GM12878 (cell line): ENCODE results near the gene CIAO1. TPM values are rescaled to one million over a fixed set of nuclear protein-coding genes. Genes with fewer than 3 reads are reported as not detected.

Source experiments
- ATAC-seq: fragments of 200-7000 bp; cut with Tn5 transposase; 3 replicates; pipeline ENCODE4 v1.9.1; 2020; ENCODE audit warnings: mild to moderate bottlenecking, moderate library complexity
- BruUV-seq: library from RNA; stranded (reverse); fragments of 400-500 nt; replicated peaks from 2 replicates; lab custom pipeline; 2021; lab: Mats Ljungman, UMichigan
- CTCF ChIA-PET: fragments of 300-600 bp; sonication (Branson Sonifier 250); formaldehyde crosslinking; extraction: SDS; loops from one replicate; lab custom pipeline; 2021; ENCODE audit warnings: inconsistent platforms; lab: Yijun Ruan, JAX
- POLR2A ChIA-PET: fragments of 350-600 bp; formaldehyde crosslinking; extraction: SDS; loops from one replicate; lab custom pipeline; 2021; ENCODE audit warnings: inconsistent platforms; lab: Charles Lee
- RAD21 ChIA-PET: fragments of 300-600 bp; sonication (Branson Sonifier 250); formaldehyde crosslinking; loops from one replicate; lab custom pipeline; 2023; ENCODE audit warnings: antibody characterized with exemption; ENCODE audit not compliant: unreplicated experiment; lab: Charles Lee
- SMC1A ChIA-PET: fragments of 300-600 bp; sonication (Branson Sonifier 250); formaldehyde crosslinking; loops from one replicate; lab custom pipeline; 2023; ENCODE audit not compliant: unreplicated experiment, uncharacterized antibody; lab: Charles Lee
- DNase-seq: peaks from one replicate; pipeline ENCODE4 v3.0.0-alpha.2; 2011; ENCODE audit warnings: low read depth, low spot score
- FAIRE-seq: peaks from 3 replicates; lab custom pipeline; 2011; peaks lifted over from hg19 to GRCh38; lab: Jason Lieb, UNC
- H2AFZ ChIP-seq: 2 replicates; pipeline ENCODE4 v1.6.0; 2011; ENCODE audit warnings: low read depth, low read length, control low read depth; ENCODE audit not compliant: control insufficient read depth
- H3K27ac ChIP-seq: 2 replicates; pipeline ENCODE4 v1.5.1; 2011; ENCODE audit warnings: control low read depth; ENCODE audit not compliant: control insufficient read depth, insufficient read depth
- H3K27me3 ChIP-seq, 2 experiments: replicated peaks in 1 of 2; 2 replicates each; pipeline versions ENCODE4 v1.6.0 to v1.6.1; 2011; ENCODE audit warnings: low read length in 1 of 2; ENCODE audit not compliant: control insufficient read depth in 2 of 2, insufficient read depth in 2 of 2
- H3K36me3 ChIP-seq, 2 experiments: 2 replicates each; pipeline ENCODE4 v1.5.1; 2011; ENCODE audit warnings: low read length in 1 of 2; ENCODE audit not compliant: control insufficient read depth in 2 of 2, insufficient read depth in 2 of 2
- H3K4me1 ChIP-seq: 2 replicates; pipeline ENCODE4 v1.6.1; 2011; ENCODE audit warnings: mild to moderate bottlenecking, low read length, moderate library complexity, mixed read lengths; ENCODE audit not compliant: control insufficient read depth, insufficient read depth
- H3K4me2 ChIP-seq: 2 replicates; pipeline ENCODE4 v1.6.0; 2011; ENCODE audit warnings: control low read depth; ENCODE audit not compliant: control insufficient read depth, insufficient read depth
- H3K4me3 ChIP-seq: fragments of 200-600 bp; sonication (generic); 2 replicates; pipeline ENCODE4 v1.5.1; 2016
- H3K79me2 ChIP-seq: 2 replicates; pipeline ENCODE4 v1.6.0; 2011; ENCODE audit warnings: low read length; ENCODE audit not compliant: control insufficient read depth, insufficient read depth
- H3K9ac ChIP-seq: 2 replicates; pipeline ENCODE4 v1.8.0; 2011; ENCODE audit warnings: low read length, control low read depth, mixed read lengths; ENCODE audit not compliant: control insufficient read depth, insufficient read depth
- H3K9me3 ChIP-seq: replicated peaks from 3 replicates; pipeline ENCODE4 v1.5.1; 2011; ENCODE audit warnings: mild to moderate bottlenecking, low read length; ENCODE audit not compliant: control insufficient read depth, insufficient read depth
- H4K20me1 ChIP-seq: 2 replicates; pipeline ENCODE4 v1.6.0; 2011; ENCODE audit not compliant: control insufficient read depth, insufficient read depth
- CBX3 ChIP-seq: fragments of 200-600 bp; sonication (generic); IDR thresholded peaks from 2 replicates; pipeline ENCODE4 v1.6.1; 2016; ENCODE audit warnings: low read depth, borderline replicate concordance
- EED ChIP-seq: sonication (generic); IDR thresholded peaks from 2 replicates; pipeline ENCODE4 v1.6.1; 2016; ENCODE audit warnings: antibody characterized with exemption, low read depth
- HDGF ChIP-seq: fragments of 450-650 bp; IDR thresholded peaks from 2 replicates; pipeline ENCODE4 v1.6.1; 2016; ENCODE audit warnings: antibody characterized with exemption
- IKZF2 ChIP-seq, 2 experiments: fragments of 450-650 bp; IDR thresholded peaks; 2 replicates each; pipeline ENCODE4 v1.6.1; 2017; ENCODE audit warnings: mild to moderate bottlenecking in 2 of 2, moderate library complexity in 2 of 2
- MEF2B ChIP-seq: fragments of 450-650 bp; IDR thresholded peaks from 2 replicates; pipeline ENCODE4 v1.6.1; 2018; ENCODE audit warnings: mild to moderate bottlenecking, moderate library complexity; ENCODE audit not compliant: partially characterized antibody, poor library complexity, severe bottlenecking
- RUNX3 ChIP-seq: IDR thresholded peaks from 2 replicates; pipeline ENCODE4 v1.6.1; 2012; ENCODE audit warnings: low read length, inconsistent platforms
- SIX5 ChIP-seq: IDR thresholded peaks from 2 replicates; pipeline ENCODE4 v1.6.1; 2011; ENCODE audit warnings: mild to moderate bottlenecking, low read depth, low read length, moderate library complexity; ENCODE audit not compliant: severe bottlenecking
- WGBS: methylation state at CpG from one replicate; pipeline ENCODE4 v1.1.6; 2016; ENCODE audit warnings: low lambda C conversion rate; ENCODE audit not compliant: insufficient replicate concordance, insufficient coverage; ENCODE audit errors: missing lambda C conversion rate; 5-methylcytosine and 5-hydroxymethylcytosine counted together
- in situ Hi-C: fragments of 300-500 bp; cut with MboI; formaldehyde crosslinking; loops from 9 replicates; pipeline ENCODE4 v1.14.3; 2018; ENCODE audit warnings: mixed read lengths
- intact Hi-C: fragments of 100-400 bp; cut with micrococcal nuclease; formaldehyde crosslinking; loops from one replicate; pipeline ENCODE4 v1.14.2; 2022; ENCODE audit not compliant: unreplicated experiment
- polyA plus RNA-seq, 11 experiments: library from polyadenylated mRNA; depleted of rRNA in 4 of 11; unstranded in 6 of 11; stranded (reverse) in 5 of 11; fragments of >200 nt; fragmentation: Nextera tagmentation in 4 of 11; fragmentation: Illumina TruSeq in 1 of 11; extraction: Ambion mirVana in 4 of 11; extraction: Trizol in 1 of 11; gene quantifications; 1 replicate in 1 of 11; 2 replicates in 10 of 11; pipeline versions ENCODE4 v1.2.1 to v1.2.3, GENCODE V29; 2011 to 2016; ENCODE audit warnings: inconsistent platforms in 2 of 11, missing spikeins in 2 of 11, low read depth in 1 of 11
- total RNA-seq, 4 experiments: library from RNA; depleted of rRNA in 3 of 4; stranded (reverse); fragments of >200 nt in 3 of 4; fragmentation: Illumina TruSeq in 1 of 4; extraction: Trizol in 1 of 4; gene quantifications; 2 replicates each; pipeline versions ENCODE4 v1.2.1 to v1.2.3, GENCODE V29; 2013 to 2021
- TF ChIP-seq, protein P1 (sequence below): fragments of 450-650 bp; IDR thresholded peaks from 2 replicates; pipeline ENCODE4 v1.6.1; 2017; ENCODE audit warnings: mild to moderate bottlenecking, low read depth, inconsistent platforms; ENCODE audit not compliant: poor library complexity, severe bottlenecking
- TF ChIP-seq, protein P2 (sequence below): IDR thresholded peaks from 2 replicates; pipeline ENCODE4 v1.6.1; 2012; ENCODE audit warnings: improper control_type of control experiment, low read depth, low read length; ENCODE audit not compliant: insufficient replicate concordance
- TF ChIP-seq, protein P3 (sequence below): fragments of 450-650 bp; formaldehyde crosslinking; IDR thresholded peaks from 2 replicates; pipeline ENCODE4 v1.4.0; 2022; ENCODE audit warnings: mild to moderate bottlenecking, moderate library complexity

Gene CIAO1
- total and polyA plus RNA-seq, 10 of the 15 experiments (the other 5 are each of a cell fraction or from before 2014, with no cell fraction given) = 8.3 to 89.4 (median 63.4) TPM

DNA sequence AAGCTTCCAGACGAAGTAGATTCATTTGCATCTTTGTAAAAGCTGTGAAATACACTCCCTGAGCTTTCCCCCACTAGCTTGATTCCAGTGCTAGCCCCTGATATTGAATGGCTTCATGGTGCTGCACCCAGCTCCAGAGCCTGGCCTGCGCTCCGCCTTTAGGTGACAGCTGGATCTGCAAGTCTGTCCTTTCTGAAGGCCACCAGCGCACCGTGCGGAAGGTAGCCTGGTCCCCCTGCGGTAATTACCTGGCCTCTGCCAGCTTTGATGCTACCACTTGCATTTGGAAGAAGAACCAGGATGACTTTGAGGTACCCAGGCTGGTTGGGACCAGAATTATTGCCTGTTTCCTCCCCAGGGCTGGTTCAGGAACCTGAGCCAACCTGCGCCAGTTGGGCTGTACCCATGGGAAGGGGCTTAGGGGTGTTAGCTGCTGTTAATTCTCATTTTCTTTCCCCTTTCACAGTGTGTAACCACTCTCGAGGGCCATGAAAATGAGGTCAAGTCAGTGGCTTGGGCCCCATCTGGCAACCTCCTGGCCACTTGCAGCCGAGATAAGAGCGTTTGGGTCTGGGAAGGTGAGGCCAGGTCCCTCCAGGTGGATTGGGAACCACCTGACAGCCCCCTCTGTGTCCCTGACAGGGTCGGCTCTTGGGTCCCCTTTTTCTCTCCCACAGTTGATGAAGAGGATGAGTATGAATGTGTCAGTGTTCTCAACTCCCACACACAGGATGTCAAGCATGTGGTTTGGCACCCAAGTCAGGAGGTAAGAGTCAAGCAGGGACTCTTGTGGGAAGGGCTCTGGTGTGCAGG lies 1.3 kb downstream of the CIAO1 start:
- no TSS peak for BruUV-seq
- Histone ChIP-seq H3K27ac (peak overlapping the region; percentile 79; the same call in 1 of the 2 replicates), H3K4me1 (peaks cover 13% of the 10 kb centered on the region; the same call in 1 of the 2 replicates), H3K36me3 (peaks cover 8 to 21% of the 10 kb centered on the region in 2 experiments), H3K9ac (peak overlapping the region; percentile 79; the same call in 1 of the 2 replicates), H3K79me2 (peaks cover 47% of the 10 kb centered on the region), H4K20me1 (no peaks in the 10 kb centered on the region), H3K4me3 (peak overlapping the region; percentile 98; the same call in 1 of the 2 replicates), H3K9me3 (no peaks in the 10 kb centered on the region), H3K27me3 (no peaks in the 10 kb centered on the region), H3K4me2 (peak overlapping the region; percentile 70), H2AFZ (no peak overlapping the region)
- DNase-seq (no peak), FAIRE-seq (no peak), ATAC-seq (peak; percentile 14)
- SMC1A ChIA-PET = interaction anchor here (0.7 to 1.3 kb wide), 8 partner anchors 9 to 80 kb away, joined by 3 to 6 read pairs (median 4); no protein-coding TSS in a partner anchor
- intact Hi-C loops = loop anchor here (5.0 kb wide), 2 partner anchors 55 to 150 kb away; partner anchors contain the start of gene ADRA2B
- POLR2A ChIA-PET = interaction anchor here (0.5 to 1.2 kb wide), 20 partner anchors 10 to 1323 kb away, joined by 3 to 10 read pairs (median 6); partner anchors contain the start of genes KANSL3 and STARD7
- WGBS = 68% methylated on average over 12 of the region's 12 CpGs
- in situ Hi-C loops = loop anchor here (25.0 kb wide), 1 partner anchor 255 kb away; no protein-coding TSS in a partner anchor
- RAD21 ChIA-PET = interaction anchor here (0.6 to 1.7 kb wide), 19 partner anchors 33 to 534 kb away, joined by 3 to 11 read pairs (median 4); partner anchors contain the start of gene SNRNP200
- CTCF ChIA-PET = interaction anchor here (0.6 to 1.8 kb wide), 17 partner anchors 13 to 275 kb away, joined by 3 to 9 read pairs (median 4); partner anchors contain the start of gene ASTL
- no peak for TF ChIP-seq CBX3
- no peak for TF ChIP-seq MEF2B
- TF ChIP-seq, protein P1, sequence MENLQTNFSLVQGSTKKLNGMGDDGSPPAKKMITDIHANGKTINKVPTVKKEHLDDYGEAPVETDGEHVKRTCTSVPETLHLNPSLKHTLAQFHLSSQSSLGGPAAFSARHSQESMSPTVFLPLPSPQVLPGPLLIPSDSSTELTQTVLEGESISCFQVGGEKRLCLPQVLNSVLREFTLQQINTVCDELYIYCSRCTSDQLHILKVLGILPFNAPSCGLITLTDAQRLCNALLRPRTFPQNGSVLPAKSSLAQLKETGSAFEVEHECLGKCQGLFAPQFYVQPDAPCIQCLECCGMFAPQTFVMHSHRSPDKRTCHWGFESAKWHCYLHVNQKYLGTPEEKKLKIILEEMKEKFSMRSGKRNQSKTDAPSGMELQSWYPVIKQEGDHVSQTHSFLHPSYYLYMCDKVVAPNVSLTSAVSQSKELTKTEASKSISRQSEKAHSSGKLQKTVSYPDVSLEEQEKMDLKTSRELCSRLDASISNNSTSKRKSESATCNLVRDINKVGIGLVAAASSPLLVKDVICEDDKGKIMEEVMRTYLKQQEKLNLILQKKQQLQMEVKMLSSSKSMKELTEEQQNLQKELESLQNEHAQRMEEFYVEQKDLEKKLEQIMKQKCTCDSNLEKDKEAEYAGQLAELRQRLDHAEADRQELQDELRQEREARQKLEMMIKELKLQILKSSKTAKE = no peak
- no peak for TF ChIP-seq HDGF
- TF ChIP-seq, protein P2, sequence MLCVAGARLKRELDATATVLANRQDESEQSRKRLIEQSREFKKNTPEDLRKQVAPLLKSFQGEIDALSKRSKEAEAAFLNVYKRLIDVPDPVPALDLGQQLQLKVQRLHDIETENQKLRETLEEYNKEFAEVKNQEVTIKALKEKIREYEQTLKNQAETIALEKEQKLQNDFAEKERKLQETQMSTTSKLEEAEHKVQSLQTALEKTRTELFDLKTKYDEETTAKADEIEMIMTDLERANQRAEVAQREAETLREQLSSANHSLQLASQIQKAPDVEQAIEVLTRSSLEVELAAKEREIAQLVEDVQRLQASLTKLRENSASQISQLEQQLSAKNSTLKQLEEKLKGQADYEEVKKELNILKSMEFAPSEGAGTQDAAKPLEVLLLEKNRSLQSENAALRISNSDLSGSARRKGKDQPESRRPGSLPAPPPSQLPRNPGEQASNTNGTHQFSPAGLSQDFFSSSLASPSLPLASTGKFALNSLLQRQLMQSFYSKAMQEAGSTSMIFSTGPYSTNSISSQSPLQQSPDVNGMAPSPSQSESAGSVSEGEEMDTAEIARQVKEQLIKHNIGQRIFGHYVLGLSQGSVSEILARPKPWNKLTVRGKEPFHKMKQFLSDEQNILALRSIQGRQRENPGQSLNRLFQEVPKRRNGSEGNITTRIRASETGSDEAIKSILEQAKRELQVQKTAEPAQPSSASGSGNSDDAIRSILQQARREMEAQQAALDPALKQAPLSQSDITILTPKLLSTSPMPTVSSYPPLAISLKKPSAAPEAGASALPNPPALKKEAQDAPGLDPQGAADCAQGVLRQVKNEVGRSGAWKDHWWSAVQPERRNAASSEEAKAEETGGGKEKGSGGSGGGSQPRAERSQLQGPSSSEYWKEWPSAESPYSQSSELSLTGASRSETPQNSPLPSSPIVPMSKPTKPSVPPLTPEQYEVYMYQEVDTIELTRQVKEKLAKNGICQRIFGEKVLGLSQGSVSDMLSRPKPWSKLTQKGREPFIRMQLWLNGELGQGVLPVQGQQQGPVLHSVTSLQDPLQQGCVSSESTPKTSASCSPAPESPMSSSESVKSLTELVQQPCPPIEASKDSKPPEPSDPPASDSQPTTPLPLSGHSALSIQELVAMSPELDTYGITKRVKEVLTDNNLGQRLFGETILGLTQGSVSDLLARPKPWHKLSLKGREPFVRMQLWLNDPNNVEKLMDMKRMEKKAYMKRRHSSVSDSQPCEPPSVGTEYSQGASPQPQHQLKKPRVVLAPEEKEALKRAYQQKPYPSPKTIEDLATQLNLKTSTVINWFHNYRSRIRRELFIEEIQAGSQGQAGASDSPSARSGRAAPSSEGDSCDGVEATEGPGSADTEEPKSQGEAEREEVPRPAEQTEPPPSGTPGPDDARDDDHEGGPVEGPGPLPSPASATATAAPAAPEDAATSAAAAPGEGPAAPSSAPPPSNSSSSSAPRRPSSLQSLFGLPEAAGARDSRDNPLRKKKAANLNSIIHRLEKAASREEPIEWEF = no peak
- no peak for TF ChIP-seq IKZF2 (IDR thresholded peaks at IDR 0.05)
- TF ChIP-seq, protein P3, sequence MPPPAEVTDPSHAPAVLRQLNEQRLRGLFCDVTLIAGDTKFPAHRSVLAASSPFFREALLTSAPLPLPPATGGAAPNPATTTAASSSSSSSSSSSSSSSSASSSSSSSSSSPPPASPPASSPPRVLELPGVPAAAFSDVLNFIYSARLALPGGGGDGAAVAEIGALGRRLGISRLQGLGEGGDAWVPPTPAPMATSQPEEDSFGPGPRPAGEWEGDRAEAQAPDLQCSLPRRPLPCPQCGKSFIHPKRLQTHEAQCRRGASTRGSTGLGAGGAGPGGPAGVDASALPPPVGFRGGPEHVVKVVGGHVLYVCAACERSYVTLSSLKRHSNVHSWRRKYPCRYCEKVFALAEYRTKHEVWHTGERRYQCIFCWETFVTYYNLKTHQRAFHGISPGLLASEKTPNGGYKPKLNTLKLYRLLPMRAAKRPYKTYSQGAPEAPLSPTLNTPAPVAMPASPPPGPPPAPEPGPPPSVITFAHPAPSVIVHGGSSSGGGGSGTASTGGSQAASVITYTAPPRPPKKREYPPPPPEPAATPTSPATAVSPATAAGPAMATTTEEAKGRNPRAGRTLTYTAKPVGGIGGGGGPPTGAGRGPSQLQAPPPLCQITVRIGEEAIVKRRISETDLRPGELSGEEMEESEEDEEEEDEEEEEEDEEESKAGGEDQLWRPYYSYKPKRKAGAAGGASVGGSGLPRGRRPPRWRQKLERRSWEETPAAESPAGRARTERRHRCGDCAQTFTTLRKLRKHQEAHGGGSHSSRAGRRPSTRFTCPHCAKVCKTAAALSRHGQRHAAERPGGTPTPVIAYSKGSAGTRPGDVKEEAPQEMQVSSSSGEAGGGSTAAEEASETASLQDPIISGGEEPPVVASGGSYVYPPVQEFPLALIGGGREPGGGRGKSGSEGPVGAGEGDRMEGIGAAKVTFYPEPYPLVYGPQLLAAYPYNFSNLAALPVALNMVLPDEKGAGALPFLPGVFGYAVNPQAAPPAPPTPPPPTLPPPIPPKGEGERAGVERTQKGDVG (CRISPR knock-in tag) = no peak
- no peak for TF ChIP-seq EED
- TF ChIP-seq RUNX3 = no peak
- no peak for TF ChIP-seq SIX5
